GM23338 (cell line): ENCODE results near the gene R3HDM1. TPM values are rescaled to one million over a fixed set of nuclear protein-coding genes. Genes with fewer than 3 reads are reported as not detected.

Experiments
- ATAC-seq: fragments of 200-7000 bp; cut with Tn5 transposase; 3 replicates; pipeline ENCODE4 v1.9.1; 2020
- DNase-seq: peaks from one replicate; pipeline ENCODE4 v3.0.0-alpha.2; 2015; ENCODE audit warnings: low spot score
- H2AFZ ChIP-seq: fragments of 200-600 bp; sonication (generic); 2 replicates; pipeline ENCODE4 v1.8.0; 2016; ENCODE audit warnings: antibody characterized with exemption, mild to moderate bottlenecking, moderate library complexity
- H3F3A ChIP-seq: fragments of 200-600 bp; sonication (generic); replicated peaks from 2 replicates; pipeline ENCODE4 v1.8.0; 2017; ENCODE audit warnings: antibody characterized with exemption, mixed run types, low read depth
- H3K27ac ChIP-seq: fragments of 200-600 bp; sonication (generic); 2 replicates; pipeline ENCODE4 v1.6.1; 2016; ENCODE audit warnings: low read depth
- H3K27me3 ChIP-seq: fragments of 200-600 bp; sonication (generic); 2 replicates; pipeline ENCODE4 v1.8.0; 2016; ENCODE audit warnings: mild to moderate bottlenecking, mixed run types, moderate library complexity; ENCODE audit not compliant: insufficient read depth
- H3K36me3 ChIP-seq: fragments of 200-600 bp; sonication (generic); 2 replicates; pipeline ENCODE4 v1.8.0; 2016; ENCODE audit warnings: mild to moderate bottlenecking; ENCODE audit not compliant: insufficient read depth
- H3K4me1 ChIP-seq: fragments of 200-600 bp; sonication (generic); 2 replicates; pipeline ENCODE4 v1.8.0; 2016; ENCODE audit warnings: mild to moderate bottlenecking, moderate library complexity; ENCODE audit not compliant: insufficient read depth
- H3K4me2 ChIP-seq: fragments of 200-600 bp; sonication (generic); 2 replicates; pipeline ENCODE4 v1.7.1; 2017; ENCODE audit warnings: mixed run types
- H3K4me3 ChIP-seq: fragments of 200-600 bp; sonication (generic); 2 replicates; pipeline ENCODE4 v1.6.1; 2016; ENCODE audit warnings: mixed run types
- H3K79me2 ChIP-seq: fragments of 200-600 bp; sonication (generic); replicated peaks from 2 replicates; pipeline ENCODE4 v1.8.0; 2017; ENCODE audit warnings: mild to moderate bottlenecking; ENCODE audit not compliant: insufficient read depth
- H3K9me2 ChIP-seq: fragments of 200-600 bp; sonication (generic); 2 replicates; pipeline ENCODE4 v1.8.0; 2017; ENCODE audit not compliant: insufficient read depth
- H4K20me1 ChIP-seq: fragments of 200-600 bp; sonication (generic); replicated peaks from 2 replicates; pipeline ENCODE4 v1.8.0; 2017; ENCODE audit warnings: mild to moderate bottlenecking; ENCODE audit not compliant: insufficient read depth
- H3K27ac Mint-ChIP-seq: 2 replicates; pipeline ENCODE4 v1.8.0; 2020; ENCODE audit warnings: inconsistent platforms, mild to moderate bottlenecking, moderate library complexity, mixed read lengths
- H3K27me3 Mint-ChIP-seq: 3 replicates; pipeline ENCODE4 v1.8.0; 2022; ENCODE audit warnings: low read depth, mild to moderate bottlenecking, moderate library complexity, mixed read lengths, inconsistent platforms; ENCODE audit not compliant: insufficient read depth, poor library complexity
- H3K36me3 Mint-ChIP-seq: 3 replicates; pipeline ENCODE4 v1.8.0; 2021; ENCODE audit warnings: low read depth, mild to moderate bottlenecking, inconsistent platforms, moderate library complexity, mixed read lengths
- H3K4me1 Mint-ChIP-seq: 3 replicates; pipeline ENCODE4 v1.8.0; 2020; ENCODE audit warnings: mild to moderate bottlenecking, inconsistent platforms, mixed read lengths
- H3K4me3 Mint-ChIP-seq: 3 replicates; pipeline ENCODE4 v1.8.0; 2021; ENCODE audit warnings: moderate library complexity, mild to moderate bottlenecking, inconsistent platforms, mixed read lengths
- H3K9me3 Mint-ChIP-seq: 3 replicates; pipeline ENCODE4 v1.8.0; 2020; ENCODE audit warnings: moderate library complexity, mild to moderate bottlenecking, inconsistent platforms, mixed read lengths
- CREB1 ChIP-seq: fragments of 250-450 bp; sonication (Bioruptor Pico); IDR thresholded peaks from 2 replicates; pipeline ENCODE4 v1.5.0; 2020; ENCODE audit warnings: low read depth, mild to moderate bottlenecking, moderate library complexity
- EZH2 ChIP-seq: fragments of 200-600 bp; sonication (generic); IDR thresholded peaks from one replicate; pipeline ENCODE4 v1.8.0; 2017; ENCODE audit warnings: antibody characterized with exemption, mild to moderate bottlenecking, low read depth; ENCODE audit not compliant: unreplicated experiment
- EZH2phosphoT487 ChIP-seq: fragments of 200-600 bp; sonication (generic); IDR thresholded peaks from one replicate; pipeline ENCODE4 v1.8.1; 2018; ENCODE audit warnings: antibody characterized with exemption; ENCODE audit not compliant: unreplicated experiment
- JUNB ChIP-seq: IDR thresholded peaks from one replicate; pipeline ENCODE4 v1.6.1; 2016; ENCODE audit warnings: antibody characterized with exemption; ENCODE audit not compliant: unreplicated experiment
- NANOG ChIP-seq: IDR thresholded peaks from 2 replicates; pipeline ENCODE4 v1.6.1; 2016; ENCODE audit warnings: antibody characterized with exemption, borderline replicate concordance
- POLR2AphosphoS5 ChIP-seq: IDR thresholded peaks from 2 replicates; pipeline ENCODE4 v1.6.1; 2016; ENCODE audit warnings: antibody characterized with exemption, low read depth
- STAT1 ChIP-seq: IDR thresholded peaks from one replicate; pipeline ENCODE4 v1.6.1; 2016; ENCODE audit warnings: antibody characterized with exemption; ENCODE audit not compliant: unreplicated experiment
- ZNF114 ChIP-seq: fragments of 250-450 bp; sonication (Bioruptor Pico); IDR thresholded peaks from 2 replicates; pipeline ENCODE4 v1.5.0; 2020; ENCODE audit warnings: mild to moderate bottlenecking, moderate library complexity
- ZNF331 ChIP-seq: fragments of 250-450 bp; sonication (Bioruptor Pico); IDR thresholded peaks from 2 replicates; pipeline ENCODE4 v1.5.0; 2020; ENCODE audit warnings: low read depth, mild to moderate bottlenecking, moderate library complexity
- polyA plus RNA-seq: library from polyadenylated mRNA; unstranded; fragments of >200 nt; fragmentation: Nextera tagmentation; extraction: Ambion mirVana; gene quantifications from 2 replicates; pipeline ENCODE4 v1.2.1, GENCODE V29; 2016
- total RNA-seq: library from RNA; depleted of rRNA; stranded (reverse); fragments of >200 nt; shearing (Covaris generic); gene quantifications from 2 replicates; pipeline ENCODE4 v1.2.3, GENCODE V29; 2014
- TF ChIP-seq, protein P1 (sequence below): fragments of 250-450 bp; sonication (Bioruptor Pico); IDR thresholded peaks from 2 replicates; pipeline ENCODE4 v1.5.0; 2020; ENCODE audit warnings: mild to moderate bottlenecking, moderate library complexity
- TF ChIP-seq, protein P2 (sequence below): IDR thresholded peaks from one replicate; pipeline ENCODE4 v1.6.1; 2018; ENCODE audit warnings: antibody characterized with exemption; ENCODE audit not compliant: unreplicated experiment
- TF ChIP-seq, protein P3 (sequence below), 2 experiments: fragments of 200-600 bp in 1 of 2; sonication (generic) in 1 of 2; conservative IDR thresholded peaks; 2 replicates each; pipeline versions ENCODE4 v1.5.1 to v1.6.1; 2016 to 2017; ENCODE audit warnings: antibody characterized with exemption in 2 of 2, low read depth in 2 of 2, mild to moderate bottlenecking in 2 of 2, moderate library complexity in 1 of 2
- TF ChIP-seq, protein P4 (sequence below): IDR thresholded peaks from 2 replicates; pipeline ENCODE4 v1.6.1; 2016; ENCODE audit warnings: antibody characterized with exemption

Gene R3HDM1
- total and polyA plus RNA-seq, 2 experiments from 2014 or later = 63.1 to 88.8 TPM

DNA sequence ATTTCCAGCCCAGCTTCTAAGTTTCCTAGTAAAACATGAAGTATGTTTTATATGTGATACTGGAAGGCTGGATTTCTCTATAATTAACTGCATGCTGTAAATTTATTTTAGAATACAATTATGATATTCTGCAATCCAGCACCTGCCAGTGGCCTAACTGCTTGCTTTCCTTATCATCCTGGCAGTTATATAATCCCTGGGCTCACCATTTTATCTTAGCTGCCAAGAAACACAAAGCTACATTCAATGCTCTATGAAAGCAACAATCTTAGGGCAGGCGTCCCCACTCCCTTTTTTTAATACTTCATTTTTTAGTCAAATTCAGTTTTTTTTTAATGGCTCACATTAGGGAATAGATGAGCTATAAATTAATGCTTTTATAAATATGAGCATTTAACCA is 172.0 kb downstream of the R3HDM1 start:
- H3K27me3 Mint-ChIP-seq = peaks cover 2% of the 10 kb centered on the region
- no peak for ATAC-seq
- Histone ChIP-seq H3K9me2 (no peaks in the 10 kb centered on the region), H4K20me1 (no peaks in the 10 kb centered on the region), H3K36me3 (no peaks in the 10 kb centered on the region; the same call in 1 of the 2 replicates), H2AFZ (no peak overlapping the region), H3K27me3 (no peaks in the 10 kb centered on the region), H3F3A (no peaks in the 10 kb centered on the region), H3K4me2 (no peak overlapping the region), H3K27ac (no peak overlapping the region), H3K4me3 (no peak overlapping the region), H3K4me1 (no peaks in the 10 kb centered on the region), H3K79me2 (no peaks in the 10 kb centered on the region)
- no peaks in the 10 kb centered on the region for H3K4me1 Mint-ChIP-seq
- peaks cover 15% of the 10 kb centered on the region; the same call in 2 of the 3 replicates for H3K36me3 Mint-ChIP-seq
- H3K27ac Mint-ChIP-seq = no peak overlapping the region
- H3K9me3 Mint-ChIP-seq = 0 out of 3 replicates have a peak, but pooled peaks cover 2% of the 10 kb centered on the region
- no peak for DNase-seq
- no peak for TF ChIP-seq ZNF331
- TF ChIP-seq EZH2 = no peak
- TF ChIP-seq, protein P1, sequence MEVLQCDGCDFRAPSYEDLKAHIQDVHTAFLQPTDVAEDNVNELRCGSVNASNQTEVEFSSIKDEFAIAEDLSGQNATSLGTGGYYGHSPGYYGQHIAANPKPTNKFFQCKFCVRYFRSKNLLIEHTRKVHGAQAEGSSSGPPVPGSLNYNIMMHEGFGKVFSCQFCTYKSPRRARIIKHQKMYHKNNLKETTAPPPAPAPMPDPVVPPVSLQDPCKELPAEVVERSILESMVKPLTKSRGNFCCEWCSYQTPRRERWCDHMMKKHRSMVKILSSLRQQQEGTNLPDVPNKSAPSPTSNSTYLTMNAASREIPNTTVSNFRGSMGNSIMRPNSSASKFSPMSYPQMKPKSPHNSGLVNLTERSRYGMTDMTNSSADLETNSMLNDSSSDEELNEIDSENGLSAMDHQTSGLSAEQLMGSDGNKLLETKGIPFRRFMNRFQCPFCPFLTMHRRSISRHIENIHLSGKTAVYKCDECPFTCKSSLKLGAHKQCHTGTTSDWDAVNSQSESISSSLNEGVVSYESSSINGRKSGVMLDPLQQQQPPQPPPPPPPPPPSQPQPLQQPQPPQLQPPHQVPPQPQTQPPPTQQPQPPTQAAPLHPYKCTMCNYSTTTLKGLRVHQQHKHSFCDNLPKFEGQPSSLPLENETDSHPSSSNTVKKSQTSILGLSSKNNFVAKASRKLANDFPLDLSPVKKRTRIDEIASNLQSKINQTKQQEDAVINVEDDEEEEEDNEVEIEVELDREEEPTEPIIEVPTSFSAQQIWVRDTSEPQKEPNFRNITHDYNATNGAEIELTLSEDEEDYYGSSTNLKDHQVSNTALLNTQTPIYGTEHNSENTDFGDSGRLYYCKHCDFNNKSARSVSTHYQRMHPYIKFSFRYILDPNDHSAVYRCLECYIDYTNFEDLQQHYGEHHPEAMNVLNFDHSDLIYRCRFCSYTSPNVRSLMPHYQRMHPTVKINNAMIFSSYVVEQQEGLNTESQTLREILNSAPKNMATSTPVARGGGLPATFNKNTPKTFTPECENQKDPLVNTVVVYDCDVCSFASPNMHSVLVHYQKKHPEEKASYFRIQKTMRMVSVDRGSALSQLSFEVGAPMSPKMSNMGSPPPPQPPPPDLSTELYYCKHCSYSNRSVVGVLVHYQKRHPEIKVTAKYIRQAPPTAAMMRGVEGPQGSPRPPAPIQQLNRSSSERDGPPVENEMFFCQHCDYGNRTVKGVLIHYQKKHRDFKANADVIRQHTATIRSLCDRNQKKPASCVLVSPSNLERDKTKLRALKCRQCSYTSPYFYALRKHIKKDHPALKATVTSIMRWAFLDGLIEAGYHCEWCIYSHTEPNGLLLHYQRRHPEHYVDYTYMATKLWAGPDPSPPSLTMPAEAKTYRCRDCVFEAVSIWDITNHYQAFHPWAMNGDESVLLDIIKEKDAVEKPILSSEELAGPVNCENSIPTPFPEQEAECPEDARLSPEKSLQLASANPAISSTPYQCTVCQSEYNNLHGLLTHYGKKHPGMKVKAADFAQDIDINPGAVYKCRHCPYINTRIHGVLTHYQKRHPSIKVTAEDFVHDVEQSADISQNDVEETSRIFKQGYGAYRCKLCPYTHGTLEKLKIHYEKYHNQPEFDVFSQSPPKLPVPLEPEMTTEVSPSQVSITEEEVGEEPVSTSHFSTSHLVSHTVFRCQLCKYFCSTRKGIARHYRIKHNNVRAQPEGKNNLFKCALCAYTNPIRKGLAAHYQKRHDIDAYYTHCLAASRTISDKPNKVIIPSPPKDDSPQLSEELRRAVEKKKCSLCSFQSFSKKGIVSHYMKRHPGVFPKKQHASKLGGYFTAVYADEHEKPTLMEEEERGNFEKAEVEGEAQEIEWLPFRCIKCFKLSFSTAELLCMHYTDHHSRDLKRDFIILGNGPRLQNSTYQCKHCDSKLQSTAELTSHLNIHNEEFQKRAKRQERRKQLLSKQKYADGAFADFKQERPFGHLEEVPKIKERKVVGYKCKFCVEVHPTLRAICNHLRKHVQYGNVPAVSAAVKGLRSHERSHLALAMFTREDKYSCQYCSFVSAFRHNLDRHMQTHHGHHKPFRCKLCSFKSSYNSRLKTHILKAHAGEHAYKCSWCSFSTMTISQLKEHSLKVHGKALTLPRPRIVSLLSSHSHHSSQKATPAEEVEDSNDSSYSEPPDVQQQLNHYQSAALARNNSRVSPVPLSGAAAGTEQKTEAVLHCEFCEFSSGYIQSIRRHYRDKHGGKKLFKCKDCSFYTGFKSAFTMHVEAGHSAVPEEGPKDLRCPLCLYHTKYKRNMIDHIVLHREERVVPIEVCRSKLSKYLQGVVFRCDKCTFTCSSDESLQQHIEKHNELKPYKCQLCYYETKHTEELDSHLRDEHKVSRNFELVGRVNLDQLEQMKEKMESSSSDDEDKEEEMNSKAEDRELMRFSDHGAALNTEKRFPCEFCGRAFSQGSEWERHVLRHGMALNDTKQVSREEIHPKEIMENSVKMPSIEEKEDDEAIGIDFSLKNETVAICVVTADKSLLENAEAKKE (CRISPR knock-in tag) = no peak
- TF ChIP-seq STAT1 = no peak
- TF ChIP-seq ZNF114 (CRISPR knock-in tag) = no peak
- TF ChIP-seq POLR2AphosphoS5 = no peak
- TF ChIP-seq JUNB = no peak
- TF ChIP-seq CREB1 = no peak
- TF ChIP-seq, protein P2, sequence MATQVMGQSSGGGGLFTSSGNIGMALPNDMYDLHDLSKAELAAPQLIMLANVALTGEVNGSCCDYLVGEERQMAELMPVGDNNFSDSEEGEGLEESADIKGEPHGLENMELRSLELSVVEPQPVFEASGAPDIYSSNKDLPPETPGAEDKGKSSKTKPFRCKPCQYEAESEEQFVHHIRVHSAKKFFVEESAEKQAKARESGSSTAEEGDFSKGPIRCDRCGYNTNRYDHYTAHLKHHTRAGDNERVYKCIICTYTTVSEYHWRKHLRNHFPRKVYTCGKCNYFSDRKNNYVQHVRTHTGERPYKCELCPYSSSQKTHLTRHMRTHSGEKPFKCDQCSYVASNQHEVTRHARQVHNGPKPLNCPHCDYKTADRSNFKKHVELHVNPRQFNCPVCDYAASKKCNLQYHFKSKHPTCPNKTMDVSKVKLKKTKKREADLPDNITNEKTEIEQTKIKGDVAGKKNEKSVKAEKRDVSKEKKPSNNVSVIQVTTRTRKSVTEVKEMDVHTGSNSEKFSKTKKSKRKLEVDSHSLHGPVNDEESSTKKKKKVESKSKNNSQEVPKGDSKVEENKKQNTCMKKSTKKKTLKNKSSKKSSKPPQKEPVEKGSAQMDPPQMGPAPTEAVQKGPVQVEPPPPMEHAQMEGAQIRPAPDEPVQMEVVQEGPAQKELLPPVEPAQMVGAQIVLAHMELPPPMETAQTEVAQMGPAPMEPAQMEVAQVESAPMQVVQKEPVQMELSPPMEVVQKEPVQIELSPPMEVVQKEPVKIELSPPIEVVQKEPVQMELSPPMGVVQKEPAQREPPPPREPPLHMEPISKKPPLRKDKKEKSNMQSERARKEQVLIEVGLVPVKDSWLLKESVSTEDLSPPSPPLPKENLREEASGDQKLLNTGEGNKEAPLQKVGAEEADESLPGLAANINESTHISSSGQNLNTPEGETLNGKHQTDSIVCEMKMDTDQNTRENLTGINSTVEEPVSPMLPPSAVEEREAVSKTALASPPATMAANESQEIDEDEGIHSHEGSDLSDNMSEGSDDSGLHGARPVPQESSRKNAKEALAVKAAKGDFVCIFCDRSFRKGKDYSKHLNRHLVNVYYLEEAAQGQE = no peak
- TF ChIP-seq NANOG = no peak
- TF ChIP-seq, protein P3, sequence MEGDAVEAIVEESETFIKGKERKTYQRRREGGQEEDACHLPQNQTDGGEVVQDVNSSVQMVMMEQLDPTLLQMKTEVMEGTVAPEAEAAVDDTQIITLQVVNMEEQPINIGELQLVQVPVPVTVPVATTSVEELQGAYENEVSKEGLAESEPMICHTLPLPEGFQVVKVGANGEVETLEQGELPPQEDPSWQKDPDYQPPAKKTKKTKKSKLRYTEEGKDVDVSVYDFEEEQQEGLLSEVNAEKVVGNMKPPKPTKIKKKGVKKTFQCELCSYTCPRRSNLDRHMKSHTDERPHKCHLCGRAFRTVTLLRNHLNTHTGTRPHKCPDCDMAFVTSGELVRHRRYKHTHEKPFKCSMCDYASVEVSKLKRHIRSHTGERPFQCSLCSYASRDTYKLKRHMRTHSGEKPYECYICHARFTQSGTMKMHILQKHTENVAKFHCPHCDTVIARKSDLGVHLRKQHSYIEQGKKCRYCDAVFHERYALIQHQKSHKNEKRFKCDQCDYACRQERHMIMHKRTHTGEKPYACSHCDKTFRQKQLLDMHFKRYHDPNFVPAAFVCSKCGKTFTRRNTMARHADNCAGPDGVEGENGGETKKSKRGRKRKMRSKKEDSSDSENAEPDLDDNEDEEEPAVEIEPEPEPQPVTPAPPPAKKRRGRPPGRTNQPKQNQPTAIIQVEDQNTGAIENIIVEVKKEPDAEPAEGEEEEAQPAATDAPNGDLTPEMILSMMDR (conservative IDR thresholded peaks at IDR 0.05; ENCODE audit: low read depth in 2 of 2) = no peak
- no peak for TF ChIP-seq EZH2phosphoT487
- TF ChIP-seq, protein P4, sequence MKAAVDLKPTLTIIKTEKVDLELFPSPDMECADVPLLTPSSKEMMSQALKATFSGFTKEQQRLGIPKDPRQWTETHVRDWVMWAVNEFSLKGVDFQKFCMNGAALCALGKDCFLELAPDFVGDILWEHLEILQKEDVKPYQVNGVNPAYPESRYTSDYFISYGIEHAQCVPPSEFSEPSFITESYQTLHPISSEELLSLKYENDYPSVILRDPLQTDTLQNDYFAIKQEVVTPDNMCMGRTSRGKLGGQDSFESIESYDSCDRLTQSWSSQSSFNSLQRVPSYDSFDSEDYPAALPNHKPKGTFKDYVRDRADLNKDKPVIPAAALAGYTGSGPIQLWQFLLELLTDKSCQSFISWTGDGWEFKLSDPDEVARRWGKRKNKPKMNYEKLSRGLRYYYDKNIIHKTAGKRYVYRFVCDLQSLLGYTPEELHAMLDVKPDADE = no peak
- no peak overlapping the region for H3K4me3 Mint-ChIP-seq
